Transverse colon (tissue), 4 donors: ENCODE results near the gene LRRC17. TPM values are rescaled to one million over a fixed set of nuclear protein-coding genes. Genes with fewer than 3 reads are reported as not detected.

Experiments used
- DNase-seq: peaks from one replicate; pipeline ENCODE4 v3.0.0-alpha.2; 2019
- H3K27ac ChIP-seq, 4 donors: fragments of 200-600 bp; sonication (generic); 2 replicates each; pipeline ENCODE4 v1.5.1; 2016 to 2018; ENCODE audit warnings: inconsistent platforms in 4 of 4
- H3K27me3 ChIP-seq: fragments of 200-600 bp; sonication (generic); 2 replicates; pipeline ENCODE4 v1.5.1; 2017; ENCODE audit warnings: inconsistent platforms
- H3K36me3 ChIP-seq, 4 donors: fragments of 200-600 bp; sonication (generic); 2 replicates each; pipeline ENCODE4 v1.5.1; 2017 to 2019; ENCODE audit warnings: inconsistent platforms in 4 of 4
- H3K4me1 ChIP-seq, 4 donors: fragments of 200-600 bp; sonication (generic); 2 replicates each; pipeline ENCODE4 v1.5.1; 2017 to 2020; ENCODE audit warnings: inconsistent platforms in 4 of 4
- H3K4me3 ChIP-seq, 4 donors: fragments of 200-600 bp; sonication (generic); 1 replicate in 1 of 4; 2 replicates in 3 of 4; pipeline versions ENCODE4 v1.5.1 to v1.6.1; 2017 to 2019; ENCODE audit warnings: inconsistent platforms in 4 of 4
- H3K9me3 ChIP-seq, 2 donors: fragments of 200-600 bp; sonication (generic); 2 replicates each; pipeline ENCODE4 v1.5.1; 2017 to 2019; ENCODE audit warnings: inconsistent platforms in 2 of 2
- CTCF ChIP-seq, 5 experiments: fragments of 200-600 bp in 3 of 5; fragments of 450-650 bp in 2 of 5; sonication (generic) in 3 of 5; IDR thresholded peaks; 1 replicate in 2 of 5; 2 replicates in 3 of 5; pipeline ENCODE4 v1.5.1; 2016 to 2017; ENCODE audit warnings: antibody characterized with exemption in 5 of 5, inconsistent platforms in 3 of 5, mild to moderate bottlenecking in 2 of 5, moderate library complexity in 1 of 5
- EP300 ChIP-seq: sonication (generic); formaldehyde crosslinking; IDR thresholded peaks from one replicate; pipeline ENCODE4 v1.6.1; 2017; ENCODE audit warnings: antibody characterized with exemption, low read depth
- POLR2A ChIP-seq: fragments of 450-650 bp; IDR thresholded peaks from one replicate; pipeline ENCODE4 v1.6.1; 2016; ENCODE audit warnings: antibody characterized with exemption, mild to moderate bottlenecking, moderate library complexity
- POLR2AphosphoS5 ChIP-seq, 3 donors: sonication (generic); formaldehyde crosslinking; IDR thresholded peaks; one replicate each; pipeline ENCODE4 v1.6.1; 2016; ENCODE audit warnings: antibody characterized with exemption in 3 of 3
- WGBS, 2 donors: methylation state at CpG; one replicate each; pipeline ENCODE4 v1.1.5; 2018; ENCODE audit warnings: low coverage in 1 of 2; 5-methylcytosine and 5-hydroxymethylcytosine counted together
- in situ Hi-C, 4 donors: fragments of 200-750 bp; cut with MboI; loops; one replicate each; pipeline versions ENCODE4 v1.15.0 to v1.15.1; 2017; ENCODE audit warnings: low sequenced_read_pairs in 3 of 4, low pct_ligation_motif_present in 1 of 4, low pct_unique_long_range_greater_than_20kb in 1 of 4
- intact Hi-C: fragments of 100-400 bp; cut with DNase I; formaldehyde crosslinking; loops from one replicate; pipeline ENCODE4 v1.15.1; 2023; ENCODE audit warnings: low total_unique reads
- total RNA-seq, 4 donors: library from RNA; depleted of rRNA; stranded (reverse); fragments of >200 nt; gene quantifications; one replicate each; pipeline ENCODE4 v1.1.0, GENCODE V29; 2016

LRRC17 gene
- total RNA-seq, 4 donors from 2014 or later: 1.4 to 5.8 (median 2.2) TPM; not detected in 1

- Histone ChIP-seq H3K27me3 (no peaks in the 10 kb centered on the region), H3K27ac (no peak overlapping the region), H3K9me3 (no peaks in the 10 kb centered on the region), H3K4me3 (no peak overlapping the region), H3K4me1 (no peaks in the 10 kb centered on the region), H3K36me3 (no peaks in the 10 kb centered on the region)
- WGBS, 2 donors: 58 to 61% methylated on average over 2 of the region's 2 CpGs
- in situ Hi-C loops (no loop called here), intact Hi-C loops (no loop called here)
- DNase-seq: no peak
- TF ChIP-seq CTCF (IDR thresholded peaks at IDR 0.05): no peak
- TF ChIP-seq POLR2AphosphoS5 (IDR thresholded peaks at IDR 0.05): no peak
Observed at GRCh38 chr7:102966465-102966864, 53.7 kb downstream of the LRRC17 start.

- Histone ChIP-seq H3K27me3 (no peaks in the 10 kb centered on the region), H3K9me3 (no peaks in the 10 kb centered on the region), H3K4me1 (no peaks in the 10 kb centered on the region), H3K4me3 (no peak overlapping the region), H3K27ac (no peak overlapping the region), H3K36me3 (no peaks in the 10 kb centered on the region)
- intact Hi-C loops (no loop called here), in situ Hi-C loops (no loop called here)
- no peak for TF ChIP-seq CTCF (IDR thresholded peaks at IDR 0.05)
- no peak for TF ChIP-seq POLR2A
- TF ChIP-seq POLR2AphosphoS5 (IDR thresholded peaks at IDR 0.05): no peak
- DNase-seq: no peak
Observed at GRCh38 chr7:102967798-102968197, 55.0 kb downstream of the LRRC17 start.

GRCh38 chr7:102973096-102973802, 60.4 kb downstream of the LRRC17 start:
- Histone ChIP-seq H3K4me3 (no peak overlapping the region), H3K36me3 (no peaks in the 10 kb centered on the region), H3K9me3 (no peaks in the 10 kb centered on the region), H3K27ac (no peak overlapping the region), H3K27me3 (no peaks in the 10 kb centered on the region), H3K4me1 (no peaks in the 10 kb centered on the region)
- intact Hi-C loops (no loop called here), in situ Hi-C loops (no loop called here)
- 93 to 94% methylated on average over 4 to 23 of the region's 23 CpGs for WGBS, 2 donors
- DNase-seq: no peak
- TF ChIP-seq EP300: no peak
- TF ChIP-seq POLR2A: no peak
- no peak for TF ChIP-seq POLR2AphosphoS5 (IDR thresholded peaks at IDR 0.05)

- intact Hi-C loops: no loop called here
- Histone ChIP-seq H3K36me3 (no peaks in the 10 kb centered on the region), H3K9me3 (no peaks in the 10 kb centered on the region), H3K4me3 (no peak overlapping the region), H3K4me1 (no peaks in the 10 kb centered on the region), H3K27me3 (no peaks in the 10 kb centered on the region), H3K27ac (no peak overlapping the region)
- no peak for DNase-seq
- WGBS, 2 donors: 76 to 86% methylated on average over 5 to 15 of the region's 15 CpGs
- in situ Hi-C loops: no loop called here
- no peak for TF ChIP-seq CTCF (IDR thresholded peaks at IDR 0.05)
- TF ChIP-seq POLR2AphosphoS5 (IDR thresholded peaks at IDR 0.05): no peak
- TF ChIP-seq POLR2A: no peak
- TF ChIP-seq EP300: no peak
Observed at GRCh38 chr7:102974366-102975236, 61.8 kb downstream of the LRRC17 start.
